ENCODE measurements around the gene TCF4.

Gene TCF4

GRCh38 chr18:55403421-55403949 is 184.5 kb downstream of the TCF4 start:
- Histone ChIP-seq H3K36me3 (ENCODE audit: insufficient read depth, low read length) (no peaks in the 10 kb centered on the region), H3K4me3 (ENCODE audit: low read depth in 1 of 2, low read length in 2 of 2) (peak overlapping the region; percentile 12 to 72), H3K27me3 (ENCODE audit: control insufficient read depth in 1 of 2, insufficient read depth in 2 of 2, low read length in 2 of 2) (no peaks in the 10 kb centered on the region), H3K4me1 (ENCODE audit: insufficient read depth, low read length) (peaks cover 38% of the 10 kb centered on the region), H3K27ac (ENCODE audit: low read depth, low read length) (peak overlapping the region; percentile 36), H3K9ac (ENCODE audit: low read length) (peak overlapping the region; percentile 49), H3K9me3 (ENCODE audit: low read length) (no peaks in the 10 kb centered on the region)

GRCh38 chr18:55402731-55403405 is 185.1 kb downstream of the TCF4 start:
- Histone ChIP-seq H3K4me3 (ENCODE audit: low read depth in 1 of 2, low read length in 2 of 2) (peak overlapping the region; percentile 12 to 72), H3K9ac (ENCODE audit: low read length) (peak overlapping the region; percentile 49), H3K36me3 (ENCODE audit: insufficient read depth, low read length) (no peaks in the 10 kb centered on the region), H3K4me1 (ENCODE audit: insufficient read depth, low read length) (peaks cover 40% of the 10 kb centered on the region), H3K27ac (ENCODE audit: low read depth, low read length) (peak overlapping the region; percentile 36), H3K27me3 (ENCODE audit: control insufficient read depth in 1 of 2, insufficient read depth in 2 of 2, low read length in 2 of 2) (no peaks in the 10 kb centered on the region), H3K9me3 (ENCODE audit: low read length) (no peaks in the 10 kb centered on the region)

- Histone ChIP-seq H3K9ac (ENCODE audit: low read length) (peak overlapping the region; percentile 19), H3K27ac (ENCODE audit: low read depth, low read length) (peak overlapping the region; percentile 61), H3K27me3 (ENCODE audit: control insufficient read depth in 1 of 2, insufficient read depth in 2 of 2, low read length in 2 of 2) (no peaks in the 10 kb centered on the region), H3K4me3 (ENCODE audit: low read depth in 1 of 2, low read length in 2 of 2) (peak overlapping the region; percentile 15 to 72), H3K36me3 (ENCODE audit: insufficient read depth, low read length) (no peaks in the 10 kb centered on the region), H3K4me1 (ENCODE audit: insufficient read depth, low read length) (peaks cover 46% of the 10 kb centered on the region), H3K9me3 (ENCODE audit: low read length) (no peaks in the 10 kb centered on the region)
These were observed 186.3 kb downstream of the TCF4 start for GRCh38 chr18:55401638-55402191.

GRCh38 chr18:55400590-55401541 is 187.1 kb downstream of the TCF4 start:
- peak overlapping the region; percentile 19 for H3K9ac ChIP-seq (ENCODE audit: low read length)
- H3K27me3 ChIP-seq (ENCODE audit: control insufficient read depth in 1 of 2, insufficient read depth in 2 of 2, low read length in 2 of 2): no peaks in the 10 kb centered on the region
- H3K27ac ChIP-seq (ENCODE audit: low read depth, low read length): peak overlapping the region; percentile 61
- H3K36me3 ChIP-seq (ENCODE audit: insufficient read depth, low read length): no peaks in the 10 kb centered on the region
- H3K4me1 ChIP-seq (ENCODE audit: insufficient read depth, low read length): peaks cover 49% of the 10 kb centered on the region
- peak overlapping the region; percentile 14 to 72 for H3K4me3 ChIP-seq (ENCODE audit: low read depth in 1 of 2, low read length in 2 of 2)
- H3K9me3 ChIP-seq (ENCODE audit: low read length): no peaks in the 10 kb centered on the region

- no peaks in the 10 kb centered on the region for H3K9me3 ChIP-seq (ENCODE audit: low read length)
- peaks cover 46% of the 10 kb centered on the region for H3K4me1 ChIP-seq (ENCODE audit: insufficient read depth, low read length)
- H3K27me3 ChIP-seq (ENCODE audit: control insufficient read depth in 1 of 2, insufficient read depth in 2 of 2, low read length in 2 of 2): no peaks in the 10 kb centered on the region
- peak overlapping the region; percentile 48 for H3K27ac ChIP-seq (ENCODE audit: low read depth, low read length)
- H3K4me3 ChIP-seq (ENCODE audit: low read depth in 1 of 2, low read length in 2 of 2): no peak overlapping the region
- H3K9ac ChIP-seq (ENCODE audit: low read length): no peak overlapping the region
- H3K36me3 ChIP-seq (ENCODE audit: insufficient read depth, low read length): no peaks in the 10 kb centered on the region
These were observed 187.9 kb downstream of the TCF4 start for GRCh38 chr18:55400081-55400480.

- Histone ChIP-seq H3K9ac (ENCODE audit: low read length) (no peak overlapping the region), H3K4me3 (ENCODE audit: low read depth in 1 of 2, low read length in 2 of 2) (no peak overlapping the region), H3K9me3 (ENCODE audit: low read length) (no peaks in the 10 kb centered on the region), H3K4me1 (ENCODE audit: insufficient read depth, low read length) (peaks cover 39% of the 10 kb centered on the region), H3K27ac (ENCODE audit: low read depth, low read length) (no peak overlapping the region), H3K36me3 (ENCODE audit: insufficient read depth, low read length) (no peaks in the 10 kb centered on the region), H3K27me3 (ENCODE audit: control insufficient read depth in 1 of 2, insufficient read depth in 2 of 2, low read length in 2 of 2) (no peaks in the 10 kb centered on the region)
These were observed 189.1 kb downstream of the TCF4 start for GRCh38 chr18:55398858-55399257.

GRCh38 chr18:55396979-55397378 is 191.0 kb downstream of the TCF4 start:
- Histone ChIP-seq H3K36me3 (ENCODE audit: insufficient read depth, low read length) (no peaks in the 10 kb centered on the region), H3K27me3 (ENCODE audit: control insufficient read depth in 1 of 2, insufficient read depth in 2 of 2, low read length in 2 of 2) (no peaks in the 10 kb centered on the region), H3K9me3 (ENCODE audit: low read length) (no peaks in the 10 kb centered on the region), H3K9ac (ENCODE audit: low read length) (no peak overlapping the region), H3K4me3 (ENCODE audit: low read depth in 1 of 2, low read length in 2 of 2) (no peak overlapping the region), H3K27ac (ENCODE audit: low read depth, low read length) (no peak overlapping the region), H3K4me1 (ENCODE audit: insufficient read depth, low read length) (peaks cover 31% of the 10 kb centered on the region)

GRCh38 chr18:55396267-55396905 is 191.6 kb downstream of the TCF4 start:
- Histone ChIP-seq H3K27ac (ENCODE audit: low read depth, low read length) (no peak overlapping the region), H3K4me3 (ENCODE audit: low read depth in 1 of 2, low read length in 2 of 2) (no peak overlapping the region), H3K4me1 (ENCODE audit: insufficient read depth, low read length) (peaks cover 31% of the 10 kb centered on the region), H3K9me3 (ENCODE audit: low read length) (no peaks in the 10 kb centered on the region), H3K27me3 (ENCODE audit: control insufficient read depth in 1 of 2, insufficient read depth in 2 of 2, low read length in 2 of 2) (no peaks in the 10 kb centered on the region), H3K36me3 (ENCODE audit: insufficient read depth, low read length) (no peaks in the 10 kb centered on the region), H3K9ac (ENCODE audit: low read length) (no peak overlapping the region)

- no peak overlapping the region for H3K4me3 ChIP-seq (ENCODE audit: low read depth in 1 of 2, low read length in 2 of 2)
- no peaks in the 10 kb centered on the region for H3K36me3 ChIP-seq (ENCODE audit: insufficient read depth, low read length)
- H3K9me3 ChIP-seq (ENCODE audit: low read length): no peaks in the 10 kb centered on the region
- H3K27me3 ChIP-seq (ENCODE audit: control insufficient read depth in 1 of 2, insufficient read depth in 2 of 2, low read length in 2 of 2): no peaks in the 10 kb centered on the region
- peaks cover 31% of the 10 kb centered on the region for H3K4me1 ChIP-seq (ENCODE audit: insufficient read depth, low read length)
- H3K9ac ChIP-seq (ENCODE audit: low read length): no peak overlapping the region
- no peak overlapping the region for H3K27ac ChIP-seq (ENCODE audit: low read depth, low read length)
These were observed 192.2 kb downstream of the TCF4 start for GRCh38 chr18:55395799-55396198.

GRCh38 chr18:55390898-55391297 is 197.1 kb downstream of the TCF4 start:
- H3K27ac ChIP-seq (ENCODE audit: low read depth, low read length): no peak overlapping the region
- peaks cover 5% of the 10 kb centered on the region for H3K4me1 ChIP-seq (ENCODE audit: insufficient read depth, low read length)
- no peaks in the 10 kb centered on the region for H3K36me3 ChIP-seq (ENCODE audit: insufficient read depth, low read length)
- H3K9me3 ChIP-seq (ENCODE audit: low read length): no peaks in the 10 kb centered on the region
- no peak overlapping the region for H3K9ac ChIP-seq (ENCODE audit: low read length)
- no peak overlapping the region for H3K4me3 ChIP-seq (ENCODE audit: low read depth in 1 of 2, low read length in 2 of 2)
- H3K27me3 ChIP-seq (ENCODE audit: control insufficient read depth in 1 of 2, insufficient read depth in 2 of 2, low read length in 2 of 2): no peaks in the 10 kb centered on the region

Measured in muscle layer of colon (tissue), 2 donors.